GM12875 (cell line): Measurements from ENCODE around the gene LHFPL2.

Experiments
- H3K4me3 ChIP-seq: one replicate; pipeline ENCODE4 v1.5.1; 2011; ENCODE audit warnings: low read depth, low read length, control low read depth
- TF ChIP-seq, protein P1 (sequence below): IDR thresholded peaks from 2 replicates; pipeline ENCODE4 v1.5.1; 2011; ENCODE audit warnings: low read depth, mild to moderate bottlenecking, control low read depth, inconsistent platforms, low read length, moderate library complexity, borderline replicate concordance; ENCODE audit not compliant: insufficient read depth

LHFPL2 gene

DNA sequence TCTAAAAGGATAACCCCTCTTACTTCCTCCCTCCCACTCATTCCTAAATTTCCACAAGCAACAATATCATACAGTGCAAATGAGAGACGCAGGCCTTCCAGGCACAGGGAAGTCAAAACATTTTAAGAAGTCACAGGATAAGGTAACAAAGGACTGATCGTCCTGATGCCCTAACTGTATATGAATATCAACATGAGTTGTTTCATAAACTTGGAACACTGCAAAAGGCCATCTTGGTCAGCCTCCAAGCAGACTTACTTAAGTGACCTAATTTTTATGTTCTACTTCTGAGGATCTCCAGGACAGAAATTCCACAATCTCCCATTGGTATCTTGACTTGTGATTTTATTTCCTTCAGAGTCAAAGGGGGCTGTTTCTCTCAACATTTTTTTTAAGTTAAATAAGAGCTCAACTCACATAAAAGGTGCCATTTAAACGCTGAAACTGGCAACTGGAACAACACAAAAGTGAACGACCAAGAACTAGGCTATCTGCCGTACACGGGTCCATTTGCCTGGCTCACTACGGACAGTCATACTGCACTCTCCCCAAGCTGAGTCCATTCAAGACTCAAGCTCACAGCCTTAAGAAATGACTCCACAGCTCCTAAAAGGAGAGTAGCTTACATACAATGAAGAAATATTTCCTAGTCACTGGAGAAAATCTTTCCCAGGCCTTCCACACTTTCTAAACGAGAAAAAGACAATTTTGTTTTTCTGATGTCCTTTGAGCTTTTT lies 71.3 kb downstream of the LHFPL2 start:
- no peak overlapping the region for H3K4me3 ChIP-seq
- TF ChIP-seq, protein P1, sequence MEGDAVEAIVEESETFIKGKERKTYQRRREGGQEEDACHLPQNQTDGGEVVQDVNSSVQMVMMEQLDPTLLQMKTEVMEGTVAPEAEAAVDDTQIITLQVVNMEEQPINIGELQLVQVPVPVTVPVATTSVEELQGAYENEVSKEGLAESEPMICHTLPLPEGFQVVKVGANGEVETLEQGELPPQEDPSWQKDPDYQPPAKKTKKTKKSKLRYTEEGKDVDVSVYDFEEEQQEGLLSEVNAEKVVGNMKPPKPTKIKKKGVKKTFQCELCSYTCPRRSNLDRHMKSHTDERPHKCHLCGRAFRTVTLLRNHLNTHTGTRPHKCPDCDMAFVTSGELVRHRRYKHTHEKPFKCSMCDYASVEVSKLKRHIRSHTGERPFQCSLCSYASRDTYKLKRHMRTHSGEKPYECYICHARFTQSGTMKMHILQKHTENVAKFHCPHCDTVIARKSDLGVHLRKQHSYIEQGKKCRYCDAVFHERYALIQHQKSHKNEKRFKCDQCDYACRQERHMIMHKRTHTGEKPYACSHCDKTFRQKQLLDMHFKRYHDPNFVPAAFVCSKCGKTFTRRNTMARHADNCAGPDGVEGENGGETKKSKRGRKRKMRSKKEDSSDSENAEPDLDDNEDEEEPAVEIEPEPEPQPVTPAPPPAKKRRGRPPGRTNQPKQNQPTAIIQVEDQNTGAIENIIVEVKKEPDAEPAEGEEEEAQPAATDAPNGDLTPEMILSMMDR: no peak

GRCh38 chr5:78576376-78576775 lies 72.2 kb downstream of the LHFPL2 start:
- TF ChIP-seq, protein P1: no peak

DNA sequence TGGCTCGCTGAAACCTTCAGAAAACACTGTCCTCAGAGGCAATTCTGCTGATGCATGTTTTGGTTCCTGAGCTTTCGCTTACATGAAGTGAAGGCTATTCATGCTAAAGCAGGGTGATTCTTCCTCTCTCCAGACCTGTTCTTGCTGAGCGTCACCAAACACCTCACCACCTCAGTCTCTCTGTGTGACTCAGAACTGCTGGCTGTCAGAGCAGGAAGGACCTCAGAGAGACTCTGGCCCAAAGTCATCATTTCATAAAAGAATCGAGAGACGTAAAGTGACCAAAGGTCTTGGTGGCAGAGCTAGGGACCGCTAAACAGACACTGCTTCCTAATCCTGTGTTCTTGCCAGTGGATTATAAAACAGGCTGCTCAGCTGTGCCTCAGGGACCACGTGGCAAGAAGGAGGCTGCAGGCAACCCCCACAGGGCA lies 73.8 kb downstream of the LHFPL2 start:
- H3K4me3 ChIP-seq: no peak overlapping the region
- TF ChIP-seq, protein P1: no peak

More at GRCh38 chr5:78576376-78576775, 72.2 kb downstream of the LHFPL2 start:
- no peak overlapping the region for H3K4me3 ChIP-seq

DNA sequence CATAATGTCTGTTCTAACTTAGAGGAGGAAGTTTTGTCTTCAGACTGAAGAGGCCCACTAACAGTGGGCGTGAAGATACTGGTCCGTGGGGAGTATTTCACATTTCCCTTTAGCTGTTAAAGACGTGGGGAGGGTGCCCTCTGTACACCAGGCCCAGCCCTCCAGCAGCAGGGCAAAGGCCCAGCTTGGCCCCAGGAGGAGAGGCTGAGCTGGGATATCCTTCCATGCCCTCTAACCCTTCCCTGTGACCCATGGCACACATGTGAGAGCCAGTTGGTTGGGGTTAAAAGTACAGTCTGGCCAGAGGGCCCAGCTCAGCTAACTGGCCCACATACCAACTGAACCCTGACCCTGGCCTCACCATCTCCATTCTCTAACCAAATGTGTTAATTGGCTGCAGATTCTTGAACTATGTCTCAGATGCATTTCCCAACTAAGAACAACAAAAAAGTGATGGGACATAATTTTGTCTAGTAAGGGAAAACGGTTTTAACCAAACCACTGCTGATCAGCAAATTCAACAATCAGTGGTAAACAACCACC lies 74.4 kb downstream of the LHFPL2 start:
- H3K4me3 ChIP-seq: no peak overlapping the region
- TF ChIP-seq, protein P1: no peak

GRCh38 chr5:78573318-78573717 lies 75.3 kb downstream of the LHFPL2 start:
- TF ChIP-seq, protein P1: no peak
- no peak overlapping the region for H3K4me3 ChIP-seq

GRCh38 chr5:78570646-78571045 lies 77.9 kb downstream of the LHFPL2 start:
- TF ChIP-seq, protein P1: no peak
- H3K4me3 ChIP-seq: no peak overlapping the region

- TF ChIP-seq, protein P1: no peak
- no peak overlapping the region for H3K4me3 ChIP-seq
These were observed 79.1 kb downstream of the LHFPL2 start for GRCh38 chr5:78569441-78569840.
